ENCODE data around the gene NR3C1.
"Not testable (repeated sequence)": the region's sequence is repeated elsewhere in the genome, so short reads cannot be mapped to it uniquely, and the experiment has no call there.

NR3C1 gene

DNA sequence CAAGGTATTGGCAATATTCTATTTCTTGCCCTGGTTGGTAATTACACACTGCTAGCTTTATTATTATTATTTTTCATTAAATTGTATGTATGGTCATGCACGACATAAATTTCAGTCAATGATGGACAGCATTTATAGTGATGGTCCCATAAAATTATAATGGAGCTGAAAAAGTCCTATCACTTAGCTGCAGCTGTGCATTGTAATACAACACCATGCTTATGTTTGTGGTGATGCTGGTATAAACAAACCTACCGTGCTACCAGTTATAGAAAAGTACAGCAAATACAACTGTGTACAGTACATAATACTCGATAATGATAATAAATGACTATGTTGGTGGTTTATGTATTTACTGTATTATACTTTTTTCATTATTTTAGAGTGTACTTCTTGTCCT is 65.5 kb downstream of the NR3C1 start:
- DNase-seq (ENCODE audit: low read depth), result peak; percentile 22

DNA sequence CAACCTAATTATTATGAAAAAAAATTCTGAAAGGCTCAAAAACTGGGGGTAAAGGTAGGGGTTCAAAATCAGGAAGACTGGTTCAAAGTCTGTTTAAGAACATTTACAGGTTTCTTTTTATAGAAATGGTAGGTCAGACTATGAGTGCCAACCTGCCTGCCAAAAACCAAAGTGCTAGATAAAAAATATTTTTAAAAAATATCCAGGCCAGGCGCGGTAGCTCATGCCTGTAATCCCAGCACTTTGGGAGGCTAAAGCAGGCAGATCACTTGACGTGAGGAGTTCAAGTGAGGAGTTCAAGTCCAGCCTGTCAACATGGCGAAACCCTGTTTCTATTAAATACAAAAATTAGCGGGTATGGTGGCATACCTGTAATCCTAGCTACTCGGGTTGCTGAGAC is 67.0 kb downstream of the NR3C1 start:
- DNase-seq (ENCODE audit: low read depth), result no peak

DNA sequence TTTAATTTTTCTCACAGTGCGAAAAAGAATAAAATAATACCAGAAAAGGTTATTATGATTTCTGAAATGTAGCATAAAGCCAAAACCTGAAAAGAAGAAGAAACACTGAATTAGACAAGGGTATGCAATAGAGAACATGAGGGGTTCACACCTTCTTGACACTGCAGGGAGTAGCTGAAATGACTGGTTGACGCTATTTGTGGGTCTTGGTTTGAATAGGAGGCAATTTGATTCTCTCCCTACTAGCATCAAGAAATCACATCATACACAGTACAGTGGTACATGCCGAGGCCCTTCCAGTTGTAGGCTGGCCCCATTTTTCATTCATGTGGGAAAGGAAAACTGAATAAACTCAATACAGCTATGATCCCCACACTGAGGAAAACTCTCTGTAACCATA is 68.6 kb downstream of the NR3C1 start:
- DNase-seq (ENCODE audit: low read depth), result no peak

DNA sequence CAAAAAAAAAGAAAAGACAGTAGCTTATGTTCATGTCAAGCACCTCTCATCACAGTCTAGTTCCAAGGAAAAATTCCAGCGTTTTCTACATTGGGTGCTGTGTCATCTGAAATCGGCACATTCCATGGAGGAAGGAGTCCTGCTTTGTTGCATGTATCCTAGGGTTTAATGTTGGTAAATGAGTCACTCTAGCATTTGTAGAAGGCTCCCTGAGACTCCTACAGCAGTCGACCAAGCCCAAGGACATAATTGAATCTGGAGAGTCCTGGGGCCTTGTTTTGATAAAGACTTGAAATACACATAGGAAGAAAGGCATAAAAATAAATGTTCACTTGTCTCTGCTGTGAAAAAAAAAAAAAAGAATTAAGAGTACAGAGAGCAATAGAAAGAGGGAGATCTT is 69.1 kb downstream of the NR3C1 start:
- not testable (repeated sequence) for DNase-seq (ENCODE audit: low read depth)

DNA sequence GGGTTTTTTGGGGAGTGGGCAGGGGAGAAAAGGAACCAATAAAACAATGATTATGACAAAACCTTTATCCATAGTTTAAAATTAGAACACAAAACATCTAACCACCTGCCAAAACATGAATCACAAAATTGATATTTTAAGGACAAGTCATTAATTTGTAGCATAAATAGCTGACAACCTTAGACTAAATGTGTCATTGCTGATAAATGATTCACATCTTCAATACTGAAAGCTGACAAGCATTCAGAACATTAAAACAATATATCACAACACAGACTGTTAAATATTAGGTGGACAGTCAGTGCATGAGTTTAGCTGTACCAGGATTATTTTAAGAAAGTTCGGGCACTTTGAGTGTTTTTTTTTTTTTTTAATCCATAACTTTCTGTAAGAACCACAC is 71.5 kb downstream of the NR3C1 start:
- no peak for DNase-seq (ENCODE audit: low read depth)

DNA sequence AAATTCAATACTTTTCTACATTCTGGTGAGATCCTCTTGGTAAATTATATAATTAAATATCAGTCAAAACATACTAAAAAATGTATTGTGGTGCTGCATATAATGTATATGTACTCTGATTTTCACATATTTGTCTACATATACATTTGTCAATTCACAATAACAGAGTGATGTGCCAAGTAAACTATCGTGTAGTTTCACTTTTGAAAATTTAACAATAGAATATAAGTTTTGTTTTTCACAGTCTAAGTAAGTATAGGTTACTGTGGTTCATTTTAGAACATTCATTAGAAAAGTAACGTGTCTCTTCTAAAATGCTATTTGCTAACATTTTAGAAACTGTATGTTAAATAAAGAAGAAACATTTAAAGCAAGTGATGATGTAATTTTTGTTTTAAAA is 73.6 kb downstream of the NR3C1 start:
- no peak for DNase-seq (ENCODE audit: low read depth)

DNA sequence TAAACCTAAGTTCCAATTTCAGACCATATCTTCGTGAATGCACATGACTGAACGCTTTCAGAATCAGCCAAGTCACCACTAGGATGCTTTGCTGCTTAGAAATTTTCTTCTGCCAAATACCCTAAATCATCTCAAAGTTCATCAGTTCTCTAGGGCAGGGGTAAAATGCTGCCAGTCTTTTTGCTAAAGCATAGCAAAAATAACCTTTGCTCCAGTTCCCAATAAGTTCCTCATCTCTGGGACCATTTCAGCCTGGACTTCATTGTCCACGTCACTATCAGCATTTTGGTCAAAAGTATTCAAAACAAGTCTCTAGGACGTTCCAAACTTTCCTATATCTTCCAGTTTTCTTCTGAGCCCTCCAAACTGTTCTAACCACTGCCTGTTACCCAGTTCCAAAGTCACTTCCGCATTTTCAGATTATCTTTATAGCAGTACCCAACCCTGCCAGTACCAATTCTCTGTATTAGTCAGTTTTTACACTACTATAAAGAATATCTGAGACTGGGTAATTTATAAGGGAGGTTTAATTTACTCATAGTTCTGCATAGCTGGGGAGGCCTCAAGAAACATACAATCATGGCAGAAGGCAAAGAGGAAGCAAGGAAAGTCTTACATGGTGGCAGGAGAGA is 74.8 kb downstream of the NR3C1 start:
- DNase-seq (ENCODE audit: low read depth), result no peak

DNA sequence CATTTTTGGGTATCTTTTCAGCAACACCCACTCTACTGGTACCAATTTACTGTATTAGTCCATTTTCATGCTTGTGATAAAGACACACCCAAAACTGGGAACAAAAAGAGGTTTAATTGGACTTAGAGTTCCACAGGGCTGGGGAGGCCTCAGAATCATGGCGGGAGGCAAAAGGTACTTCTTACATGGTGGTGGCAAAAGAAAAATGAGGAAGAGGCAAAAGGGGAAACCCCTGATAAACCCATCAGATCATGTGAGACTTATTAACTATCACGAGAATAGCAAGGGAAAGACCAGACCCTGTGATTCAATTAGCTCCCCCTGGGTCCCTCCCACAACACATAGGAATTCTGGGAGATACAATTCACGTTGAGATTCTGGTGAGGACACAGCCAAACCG is 78.4 kb downstream of the NR3C1 start:
- DNase-seq (ENCODE audit: low read depth), result not testable (repeated sequence)

DNA sequence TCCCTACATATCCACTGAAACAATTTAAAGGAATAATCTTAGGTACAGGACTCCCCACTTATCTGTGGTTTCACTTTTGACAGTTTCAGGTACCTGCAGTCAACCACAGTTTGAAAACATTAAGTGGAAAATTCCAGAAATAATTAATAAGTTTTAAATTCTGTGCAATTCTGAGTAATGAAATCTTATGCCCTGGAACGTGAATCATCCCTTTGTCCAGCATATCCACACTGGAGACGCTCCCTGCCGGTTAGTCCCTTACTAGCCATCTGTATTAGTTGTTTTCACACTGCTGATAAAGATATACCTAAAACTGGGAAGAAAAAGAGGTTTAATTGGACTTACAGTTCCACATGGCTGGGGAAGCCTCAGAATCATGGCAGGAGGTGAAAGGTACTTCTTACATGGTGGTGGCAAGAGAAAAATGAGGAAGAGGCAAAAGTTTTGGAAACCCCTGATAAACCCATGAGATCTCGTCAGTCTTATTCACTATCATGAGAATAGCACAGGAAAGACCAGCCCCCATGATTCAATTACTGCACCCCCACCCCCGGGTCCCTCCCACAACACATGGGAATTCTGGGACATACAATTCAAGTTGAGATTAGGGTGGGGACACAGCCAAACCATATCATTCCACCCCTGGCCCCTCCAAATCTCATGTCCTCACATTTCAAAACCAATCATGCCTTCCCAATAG is 80.4 kb downstream of the NR3C1 start:
- peak; percentile 58 for DNase-seq (ENCODE audit: low read depth)

DNA sequence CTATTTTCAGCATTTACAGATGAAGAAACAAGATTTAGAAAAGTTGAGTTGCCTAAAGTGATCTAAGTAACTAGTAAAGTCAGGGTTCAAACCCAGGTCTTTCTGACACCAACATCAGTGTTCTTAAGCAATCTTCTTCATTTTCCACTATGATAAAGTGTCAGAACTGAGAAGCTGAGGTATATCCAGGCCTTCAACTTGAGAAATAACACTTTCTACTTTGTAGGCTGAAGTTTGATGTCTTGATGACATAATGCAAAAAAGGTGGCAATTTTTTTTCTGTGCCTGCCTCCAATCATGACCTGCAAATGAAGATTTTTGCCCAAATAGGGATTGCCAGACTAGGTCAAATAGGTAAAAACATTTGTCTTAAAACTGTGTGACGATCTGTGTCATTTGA is 81.3 kb downstream of the NR3C1 start:
- DNase-seq (ENCODE audit: low read depth), result no peak

DNA sequence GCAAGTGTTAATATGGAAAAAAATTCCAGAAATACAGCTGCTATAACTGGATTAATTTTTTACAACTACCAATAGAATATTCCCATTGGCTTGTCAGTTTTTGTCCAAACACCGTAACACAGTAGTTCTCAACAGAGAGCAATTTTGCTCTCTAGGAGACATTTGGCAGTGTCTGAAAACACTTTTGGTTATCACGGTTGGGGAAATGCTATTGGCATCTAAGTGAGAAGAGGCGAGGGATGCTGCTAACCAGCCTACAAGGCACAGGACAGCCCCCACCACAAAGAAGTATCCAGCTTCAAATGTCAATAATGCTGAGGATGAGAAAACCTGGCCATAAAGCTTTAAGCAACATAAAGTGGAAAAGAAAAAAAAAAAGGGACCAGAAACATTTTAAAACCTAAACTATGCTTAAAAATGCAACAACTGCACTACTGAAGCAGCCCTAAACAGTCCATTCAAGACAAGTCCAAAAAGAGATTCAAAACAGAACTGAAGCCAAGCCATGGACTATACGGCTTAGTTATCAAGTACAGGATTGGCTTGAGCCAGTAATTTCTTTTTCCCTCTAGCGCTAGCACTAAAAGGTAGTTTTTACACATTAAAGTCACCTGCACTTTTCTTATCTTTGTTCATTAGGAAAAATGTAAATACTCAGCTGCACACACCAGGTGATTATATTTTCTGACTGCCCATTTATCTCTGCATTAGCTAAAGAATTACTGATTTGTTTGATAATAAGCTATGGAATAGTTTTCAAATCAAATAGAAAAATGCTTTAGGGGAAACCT is 83.9 kb downstream of the NR3C1 start:
- DNase-seq (ENCODE audit: low read depth), result no peak

DNA sequence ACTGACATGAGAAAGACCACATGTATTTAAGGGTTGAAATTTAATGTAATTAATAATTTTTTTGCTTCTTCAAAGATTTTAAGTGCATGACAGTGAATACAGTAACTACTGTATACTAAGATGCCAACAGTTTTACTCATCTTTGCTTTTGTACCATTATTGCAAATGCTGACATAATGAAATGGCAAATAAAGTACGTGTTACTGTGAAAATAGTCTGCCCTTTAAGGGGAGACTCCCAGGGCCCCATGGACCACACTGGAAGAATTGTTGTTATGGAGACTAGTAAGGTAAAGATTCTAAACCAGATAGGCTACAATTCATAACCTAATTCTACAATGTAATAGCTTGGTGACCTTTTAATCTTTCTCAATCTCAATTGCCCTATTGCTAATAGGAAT is 84.7 kb downstream of the NR3C1 start:
- DNase-seq (ENCODE audit: low read depth), result peak; percentile 22

DNA sequence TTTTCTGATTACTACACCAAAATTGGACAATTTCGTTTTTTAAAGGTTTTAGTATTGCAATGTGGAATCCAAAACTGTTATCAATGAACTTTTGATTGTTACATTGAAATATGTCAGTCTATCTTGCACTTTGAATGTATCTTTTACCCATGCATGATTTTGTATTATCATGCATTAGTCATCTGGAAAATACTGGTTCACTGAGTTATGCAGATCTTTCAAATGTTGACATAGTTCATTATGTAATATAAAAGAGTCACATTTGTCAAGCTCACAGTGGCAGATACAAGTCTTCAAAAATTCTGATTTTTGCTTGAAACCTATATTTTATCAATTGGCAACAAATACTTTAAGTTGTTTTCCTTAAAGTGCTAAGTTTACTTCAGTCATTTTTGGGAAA is 85.2 kb downstream of the NR3C1 start:
- peak; percentile 29 for DNase-seq (ENCODE audit: low read depth)

DNA sequence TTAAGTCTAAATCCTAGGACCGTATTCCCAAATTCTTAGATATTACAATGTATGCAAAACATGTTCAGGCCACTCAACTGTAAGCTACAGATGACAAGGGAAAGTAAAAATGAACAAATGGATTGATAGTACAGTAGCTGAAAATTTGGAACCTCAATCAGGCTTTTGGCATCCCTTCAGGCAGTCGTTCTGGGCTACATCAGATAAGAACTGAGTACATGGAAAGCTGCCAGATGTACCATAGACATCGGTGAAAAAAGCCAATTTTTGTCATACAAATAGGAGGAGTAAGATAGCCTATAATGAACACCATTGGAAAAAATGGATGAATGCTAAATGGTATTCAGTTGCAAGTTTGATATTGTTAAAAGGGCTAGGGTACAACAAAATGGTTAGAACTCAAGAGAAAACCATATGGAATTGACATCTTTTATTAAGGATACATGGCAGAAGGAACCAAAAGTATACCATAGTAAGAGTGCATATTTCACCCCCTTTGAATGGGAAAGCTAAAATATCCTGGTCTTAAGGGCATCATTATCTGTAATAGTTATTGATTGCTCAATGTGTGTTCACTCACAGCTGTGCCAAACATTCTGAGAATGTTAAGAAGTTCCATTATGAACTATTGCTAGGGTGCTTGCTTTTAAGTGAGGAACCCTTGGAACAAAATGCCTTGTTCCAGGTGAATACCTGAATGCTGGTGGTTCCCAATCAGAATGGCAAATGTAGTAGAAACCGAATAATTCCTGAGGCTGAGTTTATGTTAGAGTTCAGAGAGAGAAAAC is 86.4 kb downstream of the NR3C1 start:
- no peak for DNase-seq (ENCODE audit: low read depth)

DNA sequence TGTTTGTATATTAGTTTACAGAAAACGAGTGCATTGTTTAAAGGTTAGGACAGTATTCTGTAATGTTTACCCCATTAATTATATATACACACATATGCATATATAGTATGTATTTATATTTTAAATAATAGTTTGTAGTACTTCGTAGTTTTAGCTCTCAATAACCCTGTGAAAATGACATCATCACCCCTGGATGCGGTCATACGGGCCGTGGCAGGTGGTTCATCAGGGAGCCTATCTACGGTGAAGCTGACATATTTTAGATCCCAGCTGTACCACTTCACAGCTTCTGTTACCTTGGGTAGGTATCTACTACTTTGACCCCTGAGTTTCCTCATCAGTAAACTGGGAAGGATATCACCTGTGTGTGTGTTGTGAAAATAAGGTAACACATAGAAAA is 87.1 kb downstream of the NR3C1 start:
- no peak for DNase-seq (ENCODE audit: low read depth)

DNA sequence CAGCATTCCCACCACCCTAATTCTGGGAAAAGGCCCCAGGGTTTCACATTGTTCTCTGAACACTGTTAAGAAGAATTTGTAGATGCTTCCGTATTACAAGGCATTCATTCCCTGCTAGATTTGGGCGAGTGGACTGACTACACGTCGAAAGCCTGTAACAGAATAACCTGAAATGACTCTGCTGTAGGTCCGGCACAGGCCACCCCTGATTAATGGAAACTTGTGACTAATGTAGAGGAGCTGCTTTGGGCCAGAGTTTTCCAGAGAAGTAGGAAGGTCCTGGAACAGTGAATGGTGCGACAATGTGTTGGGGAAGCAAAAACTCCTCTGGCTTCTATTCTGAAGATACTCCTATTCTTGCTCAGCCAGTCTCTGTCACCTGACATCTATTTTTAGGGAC is 87.6 kb downstream of the NR3C1 start:
- DNase-seq (ENCODE audit: low read depth), result no peak

DNA sequence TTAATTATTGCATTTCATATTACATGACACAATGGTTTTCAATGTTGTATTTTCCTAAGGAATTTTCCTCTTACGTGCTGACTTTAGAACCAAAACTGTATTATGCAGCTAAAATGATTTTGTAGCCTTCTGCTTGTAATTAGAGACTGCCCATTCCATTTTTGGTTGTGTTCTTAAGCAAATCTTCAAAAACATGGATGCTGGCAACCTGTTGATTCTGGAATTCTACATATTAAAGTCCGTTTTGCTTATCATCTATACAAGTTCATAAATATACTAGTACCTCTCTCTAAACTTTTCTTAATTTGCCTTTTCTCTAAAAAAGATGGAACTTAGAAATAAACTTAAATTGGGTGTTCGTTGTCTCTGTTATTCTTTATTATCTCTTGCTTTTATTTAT is 88.3 kb downstream of the NR3C1 start:
- DNase-seq (ENCODE audit: low read depth), result no peak

DNA sequence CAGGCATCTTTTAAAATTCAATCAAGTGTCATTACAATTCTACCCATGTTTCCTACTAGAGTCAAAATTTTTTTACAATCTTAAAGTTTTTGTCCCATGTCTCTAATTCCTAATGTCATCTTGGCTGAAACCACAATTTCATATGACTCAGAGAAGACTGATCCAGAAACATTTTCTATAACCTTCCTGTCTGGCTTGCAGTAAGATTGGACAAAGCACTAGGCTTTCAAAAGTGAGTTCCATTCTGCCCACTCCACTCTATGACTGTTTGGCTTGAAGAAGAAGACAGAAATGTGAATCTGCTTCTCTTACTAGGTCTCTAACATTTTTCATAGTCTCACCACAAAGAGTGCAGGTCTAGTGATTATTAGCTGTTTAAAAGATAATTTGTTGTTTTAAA is 88.8 kb downstream of the NR3C1 start:
- peak; percentile 86 for DNase-seq (ENCODE audit: low read depth)

DNA sequence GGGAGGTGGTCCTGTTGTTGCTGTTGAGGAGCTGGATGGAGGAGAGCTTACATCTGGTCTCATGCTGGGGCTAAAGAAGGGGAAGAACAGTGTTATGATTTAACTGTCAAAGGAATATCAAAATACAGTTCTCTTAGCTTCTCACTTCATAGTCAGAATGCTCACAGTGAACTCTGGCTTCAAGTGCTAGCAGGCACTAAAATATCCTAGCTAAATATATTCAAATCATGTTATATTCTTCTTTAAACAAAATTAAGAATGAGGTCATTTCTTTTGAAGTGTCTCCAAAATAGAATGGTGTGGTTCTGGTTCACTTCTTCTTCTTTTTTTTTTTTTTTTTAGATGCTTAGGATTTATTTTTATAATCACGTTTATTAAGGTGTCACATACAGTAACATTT is 89.4 kb downstream of the NR3C1 start:
- no peak for DNase-seq (ENCODE audit: low read depth)

DNA sequence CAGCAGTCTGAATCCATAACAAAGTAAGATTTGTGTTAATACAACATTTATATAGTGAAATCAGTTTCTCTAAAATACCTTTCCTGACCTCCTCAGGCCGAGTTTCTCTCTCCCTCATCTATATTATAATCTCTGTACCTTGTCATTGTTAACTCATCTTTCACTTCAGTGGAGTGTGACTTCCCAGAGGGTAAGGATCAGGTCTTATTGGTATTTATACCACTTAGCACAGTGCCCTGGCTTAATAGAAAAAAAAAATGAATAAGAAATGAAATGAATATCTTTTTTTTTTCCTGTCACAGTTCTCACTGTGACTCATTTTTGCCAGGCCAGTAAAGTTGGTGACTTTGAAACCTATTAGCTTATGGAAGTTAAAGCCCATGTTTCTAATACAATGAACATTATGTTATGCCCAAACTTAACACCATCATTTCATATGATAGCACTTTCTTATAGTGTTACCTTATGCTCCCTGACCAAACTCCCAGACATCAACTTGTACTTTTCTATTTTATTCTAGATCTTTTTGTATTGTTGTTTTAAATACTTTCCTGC is 90.1 kb downstream of the NR3C1 start:
- peak; percentile 40 for DNase-seq (ENCODE audit: low read depth)

DNA sequence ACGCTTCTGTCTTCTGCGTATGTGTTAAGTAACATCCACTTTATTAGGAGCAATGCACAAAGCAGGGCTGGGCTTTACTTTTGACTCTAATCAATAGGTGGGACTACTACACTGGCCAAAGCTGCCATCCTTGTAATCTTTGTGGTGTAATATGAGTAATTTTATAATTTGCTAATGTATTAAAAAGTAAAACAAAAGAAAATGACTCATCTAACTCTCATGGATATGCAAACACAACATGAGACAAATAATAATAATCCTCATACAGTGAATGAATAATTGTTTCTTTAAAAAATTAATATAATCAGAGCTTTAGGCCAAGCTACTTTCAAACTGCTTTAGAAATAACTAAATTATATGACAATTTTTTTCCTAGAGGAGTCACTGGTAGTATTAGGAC is 90.7 kb downstream of the NR3C1 start:
- DNase-seq (ENCODE audit: low read depth), result peak; percentile 58

DNA sequence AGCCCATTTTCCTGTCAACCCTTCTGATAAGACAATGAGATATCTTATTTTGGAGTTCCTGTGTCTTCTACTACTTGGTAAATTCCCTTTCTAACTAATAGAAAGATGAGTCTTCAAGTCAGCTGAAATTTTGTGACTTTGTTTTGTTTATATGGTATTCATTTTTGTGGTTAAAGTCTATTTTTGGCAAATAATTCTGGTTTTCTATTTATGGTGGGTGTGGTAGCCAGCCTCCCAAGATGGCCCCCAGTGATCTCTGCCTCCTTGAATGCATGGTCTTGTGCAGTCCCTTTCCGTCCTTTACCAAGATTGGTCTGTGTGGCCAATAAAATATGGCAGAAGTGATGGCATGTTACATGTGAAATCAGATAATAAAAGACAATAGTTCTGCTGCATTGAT is 91.5 kb downstream of the NR3C1 start:
- DNase-seq (ENCODE audit: low read depth), result peak; percentile 57

Measured in ELR (cell line).